GM18951 (cell line): ENCODE results near the gene ZNF300.

Experiments used
- POLR2A ChIP-seq: IDR thresholded peaks from 4 replicates; pipeline ENCODE4 v1.6.1; 2011; ENCODE audit warnings: mild to moderate bottlenecking; ENCODE audit not compliant: insufficient read length, insufficient read depth; ENCODE audit errors: extremely low read depth
- in situ Hi-C: fragments of 300-500 bp; cut with MboI; formaldehyde crosslinking; loops from one replicate; pipeline ENCODE4 v1.12.0; 2022; ENCODE audit warnings: low sequenced_read_pairs, mixed read lengths, inconsistent platforms; ENCODE audit not compliant: unreplicated experiment

The ZNF300 gene

GRCh38 chr5:150904479-150905311 lies at the start of gene ZNF300:
TSS of gene ZNF300 (minus strand) at chr5:150904980. CDS start at chr5:150903155, 1,825 bp downstream.
- in situ Hi-C loops: no loop called here
- no peak for TF ChIP-seq POLR2A

GRCh38 chr5:150948539-150948938 lies 43.8 kb upstream of the ZNF300 start:
- no peak for TF ChIP-seq POLR2A
- in situ Hi-C loops: no loop called here

- in situ Hi-C loops: no loop called here
These were observed 41.6 kb upstream of the ZNF300 start for GRCh38 chr5:150946351-150946905.

GRCh38 chr5:150945947-150946346 lies 41.2 kb upstream of the ZNF300 start:
- in situ Hi-C loops: no loop called here
- no peak for TF ChIP-seq POLR2A

More at GRCh38 chr5:150946351-150946905, 41.6 kb upstream of the ZNF300 start:
- TF ChIP-seq POLR2A: no peak

- no peak for TF ChIP-seq POLR2A
- in situ Hi-C loops: no loop called here
These were observed 40.7 kb upstream of the ZNF300 start for GRCh38 chr5:150945486-150945885.

- no peak for TF ChIP-seq POLR2A
- in situ Hi-C loops: no loop called here
These were observed 26.7 kb upstream of the ZNF300 start for GRCh38 chr5:150931368-150931965.

- in situ Hi-C loops: no loop called here
These were observed 13.8 kb upstream of the ZNF300 start for GRCh38 chr5:150918613-150919012.

GRCh38 chr5:150912312-150912814 lies 7.6 kb upstream of the ZNF300 start:
- in situ Hi-C loops: no loop called here
- no peak for TF ChIP-seq POLR2A

More at GRCh38 chr5:150918613-150919012, 13.8 kb upstream of the ZNF300 start:
- no peak for TF ChIP-seq POLR2A

- in situ Hi-C loops: no loop called here
These were observed 518 bp upstream of the ZNF300 start for GRCh38 chr5:150905312-150905683.

GRCh38 chr5:150901446-150901845 lies 3.3 kb downstream of the ZNF300 start:
- TF ChIP-seq POLR2A: no peak
- in situ Hi-C loops: no loop called here

More at GRCh38 chr5:150905312-150905683, 518 bp upstream of the ZNF300 start:
- TF ChIP-seq POLR2A: no peak

GRCh38 chr5:150895431-150896428 lies 9.1 kb downstream of the ZNF300 start:
- in situ Hi-C loops: no loop called here
- TF ChIP-seq POLR2A: no peak

GRCh38 chr5:150879358-150879757 lies 25.4 kb downstream of the ZNF300 start:
- TF ChIP-seq POLR2A: no peak

GRCh38 chr5:150862070-150862469 lies 42.7 kb downstream of the ZNF300 start:
- in situ Hi-C loops: no loop called here
- TF ChIP-seq POLR2A: no peak

More at GRCh38 chr5:150879358-150879757, 25.4 kb downstream of the ZNF300 start:
- in situ Hi-C loops: no loop called here
